ENCODE measurements around the gene CHN2.

Gene CHN2

GRCh38 chr7:29335188-29336083 lies 140.9 kb downstream of the CHN2 start:
- ChIA-PET CTCF (interaction anchor here (1.7 kb wide), 2 partner anchors 10 to 414 kb away, joined by 3 to 5 read pairs; no protein-coding TSS in a partner anchor), POLR2A (no interaction called here)
- TF ChIP-seq, protein P1, sequence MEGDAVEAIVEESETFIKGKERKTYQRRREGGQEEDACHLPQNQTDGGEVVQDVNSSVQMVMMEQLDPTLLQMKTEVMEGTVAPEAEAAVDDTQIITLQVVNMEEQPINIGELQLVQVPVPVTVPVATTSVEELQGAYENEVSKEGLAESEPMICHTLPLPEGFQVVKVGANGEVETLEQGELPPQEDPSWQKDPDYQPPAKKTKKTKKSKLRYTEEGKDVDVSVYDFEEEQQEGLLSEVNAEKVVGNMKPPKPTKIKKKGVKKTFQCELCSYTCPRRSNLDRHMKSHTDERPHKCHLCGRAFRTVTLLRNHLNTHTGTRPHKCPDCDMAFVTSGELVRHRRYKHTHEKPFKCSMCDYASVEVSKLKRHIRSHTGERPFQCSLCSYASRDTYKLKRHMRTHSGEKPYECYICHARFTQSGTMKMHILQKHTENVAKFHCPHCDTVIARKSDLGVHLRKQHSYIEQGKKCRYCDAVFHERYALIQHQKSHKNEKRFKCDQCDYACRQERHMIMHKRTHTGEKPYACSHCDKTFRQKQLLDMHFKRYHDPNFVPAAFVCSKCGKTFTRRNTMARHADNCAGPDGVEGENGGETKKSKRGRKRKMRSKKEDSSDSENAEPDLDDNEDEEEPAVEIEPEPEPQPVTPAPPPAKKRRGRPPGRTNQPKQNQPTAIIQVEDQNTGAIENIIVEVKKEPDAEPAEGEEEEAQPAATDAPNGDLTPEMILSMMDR (IDR thresholded peaks at IDR 0.05; ENCODE audit: control extremely low read depth, extremely low read depth, low read depth, missing control alignments): no peak
- DNase-seq (ENCODE audit: extremely low spot score): no peak

GRCh38 chr7:29337546-29338116 lies 143.1 kb downstream of the CHN2 start:
- DNase-seq (ENCODE audit: extremely low spot score): no peak
- CTCF ChIA-PET: interaction anchor here (1.6 to 1.7 kb wide), 2 partner anchors 8 to 13 kb away, joined by 3 to 5 read pairs; no protein-coding TSS in a partner anchor
- TF ChIP-seq, protein P1 (IDR thresholded peaks at IDR 0.05; ENCODE audit: control extremely low read depth, extremely low read depth, low read depth, missing control alignments): no peak
- POLR2A ChIA-PET: no interaction called here

DNA sequence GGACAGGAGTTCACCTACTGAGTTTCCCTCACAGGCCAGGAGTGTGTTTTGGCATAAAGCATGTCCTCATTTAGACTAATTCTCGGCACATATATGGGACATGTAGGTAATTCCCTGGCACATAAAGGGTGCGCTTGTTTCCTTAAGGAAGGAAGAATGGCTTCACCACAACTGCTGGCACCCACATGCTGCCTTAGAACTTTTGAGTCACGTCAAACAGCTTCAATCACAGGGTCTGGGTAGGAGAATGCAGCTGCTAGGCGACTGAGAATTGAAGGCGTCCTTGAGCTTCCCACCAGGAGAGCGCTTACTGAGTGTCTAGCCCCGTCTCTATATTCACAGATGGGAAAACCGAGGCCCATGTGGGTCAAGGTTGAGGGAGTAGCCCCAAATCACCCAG lies 146.1 kb downstream of the CHN2 start:
- DNase-seq (ENCODE audit: extremely low spot score): no peak
- TF ChIP-seq, protein P1 (IDR thresholded peaks at IDR 0.05; ENCODE audit: control extremely low read depth, extremely low read depth, low read depth, missing control alignments): no peak
- POLR2A ChIA-PET: no interaction called here
- CTCF ChIA-PET: interaction anchor here (1.4 kb wide), 1 partner anchor 151 kb away, joined by 4 read pairs; no protein-coding TSS in a partner anchor

DNA sequence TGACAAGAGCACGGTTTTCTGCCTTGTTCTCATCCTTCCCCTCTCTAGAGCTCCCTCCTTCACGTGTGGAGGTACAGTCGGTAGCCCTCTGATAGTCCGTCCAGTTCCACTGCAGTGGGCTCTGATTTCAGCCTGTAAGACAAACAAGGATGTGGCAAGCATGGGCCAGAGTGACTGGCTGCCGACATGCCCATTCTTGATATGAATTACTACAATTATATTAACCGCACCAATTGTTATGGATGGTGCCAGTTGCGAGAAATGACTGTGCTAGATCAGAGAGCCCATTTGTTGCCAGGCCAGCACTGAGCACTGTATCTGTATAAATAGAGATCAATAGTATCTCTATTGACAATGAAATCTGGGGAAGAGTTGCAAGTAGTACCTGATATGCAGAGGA lies 146.6 kb downstream of the CHN2 start:
- no peak for DNase-seq (ENCODE audit: extremely low spot score)
- TF ChIP-seq, protein P1 (IDR thresholded peaks at IDR 0.05; ENCODE audit: control extremely low read depth, extremely low read depth, low read depth, missing control alignments): no peak
- ChIA-PET POLR2A (no interaction called here), CTCF (interaction anchor here (1.4 kb wide), 1 partner anchor 151 kb away, joined by 4 read pairs; no protein-coding TSS in a partner anchor)

- no peak for DNase-seq (ENCODE audit: extremely low spot score)
- ChIA-PET POLR2A (no interaction called here), CTCF (interaction anchor here (1.8 kb wide), 1 partner anchor 17 kb away, joined by 5 read pairs; no protein-coding TSS in a partner anchor)
- TF ChIP-seq, protein P1 (IDR thresholded peaks at IDR 0.05; ENCODE audit: control extremely low read depth, extremely low read depth, low read depth, missing control alignments): no peak
Observed at GRCh38 chr7:29342761-29343160, 148.2 kb downstream of the CHN2 start.

DNA sequence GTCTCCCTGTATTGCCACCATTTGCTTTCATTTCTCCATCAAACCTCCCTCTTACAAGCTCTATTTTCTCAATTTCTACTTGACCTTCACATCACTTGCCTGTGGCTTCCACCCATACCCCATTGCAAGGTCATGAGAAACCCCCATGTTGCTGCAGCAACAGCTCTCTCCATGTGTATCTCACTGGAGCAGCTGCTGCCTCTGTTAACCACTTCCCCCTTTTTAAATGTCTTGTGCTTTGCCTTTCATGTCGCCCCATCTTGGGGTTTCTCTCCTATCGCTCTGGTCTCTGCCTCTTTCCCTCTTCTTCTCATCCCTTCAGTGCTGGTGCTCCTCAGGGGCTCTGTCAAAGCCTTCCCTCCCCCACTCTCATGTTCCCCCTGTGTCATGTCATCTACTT lies 148.8 kb downstream of the CHN2 start:
- ChIA-PET CTCF (interaction anchor here (1.8 kb wide), 1 partner anchor 16 kb away, joined by 5 read pairs; no protein-coding TSS in a partner anchor), POLR2A (no interaction called here)
- no peak for DNase-seq (ENCODE audit: extremely low spot score)
- TF ChIP-seq, protein P1 (IDR thresholded peaks at IDR 0.05; ENCODE audit: control extremely low read depth, extremely low read depth, low read depth, missing control alignments): no peak

Data from GM10248 (cell line).